ENCODE data around the gene GRIK4.
"Not testable (repeated sequence)": the region's sequence is repeated elsewhere in the genome, so short reads cannot be mapped to it uniquely, and the experiment has no call there.

Gene GRIK4

GRCh38 chr11:120603071-120603470 lies 91.5 kb downstream of the GRIK4 start:
- DNase-seq (ENCODE audit: low read depth in 2 of 2), result no peak

- no peak for DNase-seq (ENCODE audit: low read depth in 2 of 2)
Measured at GRCh38 chr11:120605469-120605868, 93.9 kb downstream of the GRIK4 start.

- no peak for DNase-seq (ENCODE audit: low read depth in 2 of 2)
Measured at GRCh38 chr11:120606211-120607010, 94.9 kb downstream of the GRIK4 start.

GRCh38 chr11:120608061-120608460 lies 96.5 kb downstream of the GRIK4 start:
- DNase-seq (ENCODE audit: low read depth in 2 of 2), result no peak

GRCh38 chr11:120608760-120609211 lies 97.2 kb downstream of the GRIK4 start:
- no peak for DNase-seq (ENCODE audit: low read depth in 2 of 2)

- no peak for DNase-seq (ENCODE audit: low read depth in 2 of 2)
Measured at GRCh38 chr11:120610111-120610510, 98.6 kb downstream of the GRIK4 start.

- DNase-seq (ENCODE audit: low read depth in 2 of 2), result no peak
Measured at GRCh38 chr11:120611581-120611980, 100.0 kb downstream of the GRIK4 start.

- DNase-seq (ENCODE audit: low read depth in 2 of 2), result no peak
Measured at GRCh38 chr11:120612513-120613263, 101.1 kb downstream of the GRIK4 start.

- DNase-seq (ENCODE audit: low read depth in 2 of 2), result no peak
Measured at GRCh38 chr11:120613264-120614226, 102.0 kb downstream of the GRIK4 start.

- no peak for DNase-seq (ENCODE audit: low read depth in 2 of 2)
Measured at GRCh38 chr11:120615391-120615790, 103.8 kb downstream of the GRIK4 start.

- DNase-seq (ENCODE audit: low read depth in 2 of 2), result no peak
Measured at GRCh38 chr11:120618399-120618798, 106.9 kb downstream of the GRIK4 start.

- DNase-seq (ENCODE audit: low read depth in 2 of 2), result no peak
Measured at GRCh38 chr11:120622189-120622875, 110.8 kb downstream of the GRIK4 start.

- not testable (repeated sequence) for DNase-seq (ENCODE audit: low read depth in 2 of 2)
Measured at GRCh38 chr11:120624992-120625391, 113.4 kb downstream of the GRIK4 start.

- no peak for DNase-seq (ENCODE audit: low read depth in 2 of 2)
Measured at GRCh38 chr11:120625565-120625964, 114.0 kb downstream of the GRIK4 start.

GRCh38 chr11:120626791-120627190 lies 115.2 kb downstream of the GRIK4 start:
- no peak for DNase-seq (ENCODE audit: low read depth in 2 of 2)

GRCh38 chr11:120627327-120628163 lies 116.0 kb downstream of the GRIK4 start:
- no peak for DNase-seq (ENCODE audit: low read depth in 2 of 2)

GRCh38 chr11:120629407-120630080 lies 118.0 kb downstream of the GRIK4 start:
- no peak for DNase-seq (ENCODE audit: low read depth in 2 of 2)

GRCh38 chr11:120630122-120630521 lies 118.6 kb downstream of the GRIK4 start:
- no peak for DNase-seq (ENCODE audit: low read depth in 2 of 2)

- DNase-seq (ENCODE audit: low read depth in 2 of 2), result no peak
Measured at GRCh38 chr11:120632579-120632978, 121.0 kb downstream of the GRIK4 start.

Data from stimulated activated CD4-positive, alpha-beta T cell treated with anti-CD3 and anti-CD28 coated beads, Interleukin-1b, Interleukin-23, amount 100 ng/mL, for 1 hour (primary cell).